Fibroblast of peridontal ligament (primary cell): ENCODE measurements around the gene CCDC194.
"Not testable (repeated sequence)": the region's sequence is repeated elsewhere in the genome, so short reads cannot be mapped to it uniquely, and the experiment has no call there.

Experiments
- DNase-seq: peaks from one replicate; pipeline ENCODE4 v3.0.0-alpha.2; 2010; ENCODE audit errors: extremely low read depth

Gene CCDC194

GRCh38 chr19:17370026-17370587 is 23.9 kb downstream of the CCDC194 start:
- peak; percentile 47 for DNase-seq

- DNase-seq, result no peak
These were observed 28.6 kb downstream of the CCDC194 start for GRCh38 chr19:17365361-17365760.

DNA sequence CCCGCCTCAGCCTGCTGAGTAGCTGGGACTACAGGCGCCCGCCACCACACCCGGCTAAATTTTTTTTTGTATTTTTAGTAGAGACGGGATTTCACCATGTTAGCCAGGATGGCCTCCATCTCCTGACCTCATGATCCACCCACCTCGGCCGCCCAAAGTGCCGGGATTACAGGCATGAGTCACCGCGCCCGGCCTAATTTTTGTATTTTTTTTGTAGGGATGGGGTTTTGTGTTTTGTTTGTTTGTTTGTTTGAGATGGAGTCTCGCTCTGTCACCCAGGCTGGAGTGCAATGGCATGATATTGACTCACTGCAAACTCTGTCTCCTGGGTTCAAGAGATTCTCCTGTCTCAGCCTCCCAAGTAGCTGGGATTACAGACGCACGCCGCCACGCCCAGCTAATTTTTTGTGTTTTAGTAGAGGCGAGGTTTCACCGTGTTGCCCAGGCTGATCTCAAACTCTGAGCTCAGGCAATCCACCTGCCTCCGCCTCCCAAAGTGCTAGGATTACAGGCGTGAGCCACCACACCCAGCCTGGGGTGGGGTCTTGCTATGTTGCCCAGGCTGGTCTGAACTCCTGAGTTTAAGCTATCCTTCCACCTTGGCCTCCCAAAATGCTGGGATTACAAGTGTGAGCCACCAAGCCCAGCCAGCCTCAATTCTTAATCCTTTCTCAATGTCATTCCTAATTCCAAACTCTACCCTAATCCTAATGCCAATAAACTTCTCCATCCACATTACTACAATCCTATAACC is 30.0 kb downstream of the CCDC194 start:
- DNase-seq, result not testable (repeated sequence)

DNA sequence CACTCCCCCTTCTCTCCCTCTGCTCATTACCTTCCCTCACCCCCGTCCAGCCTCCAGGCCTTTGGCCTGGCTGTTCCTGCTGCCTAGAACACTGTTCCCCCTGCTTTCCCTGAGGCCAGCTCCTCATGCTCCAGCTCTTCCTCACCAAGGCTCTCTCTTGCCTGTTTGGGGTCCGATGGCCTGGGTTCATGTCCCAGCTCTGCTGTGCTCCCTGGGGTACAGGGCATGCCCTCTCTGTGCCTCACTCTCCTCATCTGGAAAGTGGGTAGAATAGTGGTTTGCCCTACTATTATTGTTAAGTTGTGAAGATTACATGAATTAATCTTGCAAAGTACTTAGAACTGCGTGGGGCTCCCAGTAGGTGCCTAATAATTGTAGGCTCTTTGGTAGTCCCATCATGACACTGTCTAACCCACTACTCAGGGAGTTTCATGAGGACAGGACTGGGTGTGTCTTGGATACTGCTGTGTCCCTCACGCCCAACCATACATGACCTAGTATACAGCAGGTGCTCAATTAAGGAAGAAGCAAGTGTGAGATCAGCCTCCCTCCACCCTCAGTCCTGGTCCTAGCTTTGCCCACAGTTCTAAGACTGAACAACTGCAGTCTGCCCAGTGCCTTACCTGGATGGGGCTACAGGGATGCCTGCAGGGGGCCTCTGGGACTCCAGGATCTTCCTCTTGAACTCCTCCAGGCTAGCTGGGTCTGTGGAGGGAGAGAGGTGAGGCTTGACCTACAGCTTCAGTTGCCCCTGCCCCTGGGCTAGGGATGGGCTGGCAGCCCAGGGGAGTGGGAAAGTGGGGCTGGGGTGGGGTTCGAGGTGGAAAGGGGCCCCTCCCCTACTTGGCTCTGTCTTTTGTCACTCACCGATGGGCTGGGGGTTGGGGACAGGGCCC is 33.8 kb downstream of the CCDC194 start:
- DNase-seq, result no peak

GRCh38 chr19:17358395-17358794 is 35.6 kb downstream of the CCDC194 start:
- no peak for DNase-seq

DNA sequence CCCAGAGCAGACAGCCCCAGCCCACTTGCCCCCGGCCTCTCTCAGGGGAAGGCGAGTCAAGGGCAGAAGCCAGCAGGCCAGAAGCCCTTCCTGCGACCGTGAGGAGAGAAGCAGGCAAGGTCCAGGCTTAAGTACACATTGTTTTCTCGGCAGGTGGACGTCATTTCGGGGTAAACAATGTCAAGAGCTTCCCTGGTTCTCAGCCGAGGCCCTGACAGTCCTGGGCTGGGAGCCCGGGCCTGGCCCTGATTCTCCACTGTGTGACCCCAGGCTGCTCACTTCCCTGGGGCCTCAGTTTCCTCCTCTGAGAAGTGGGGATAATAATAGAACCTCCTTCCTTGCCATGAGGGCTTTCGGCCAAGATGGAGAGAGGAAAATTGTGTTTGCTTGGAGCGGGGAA is 36.3 kb downstream of the CCDC194 start:
- no peak for DNase-seq

DNA sequence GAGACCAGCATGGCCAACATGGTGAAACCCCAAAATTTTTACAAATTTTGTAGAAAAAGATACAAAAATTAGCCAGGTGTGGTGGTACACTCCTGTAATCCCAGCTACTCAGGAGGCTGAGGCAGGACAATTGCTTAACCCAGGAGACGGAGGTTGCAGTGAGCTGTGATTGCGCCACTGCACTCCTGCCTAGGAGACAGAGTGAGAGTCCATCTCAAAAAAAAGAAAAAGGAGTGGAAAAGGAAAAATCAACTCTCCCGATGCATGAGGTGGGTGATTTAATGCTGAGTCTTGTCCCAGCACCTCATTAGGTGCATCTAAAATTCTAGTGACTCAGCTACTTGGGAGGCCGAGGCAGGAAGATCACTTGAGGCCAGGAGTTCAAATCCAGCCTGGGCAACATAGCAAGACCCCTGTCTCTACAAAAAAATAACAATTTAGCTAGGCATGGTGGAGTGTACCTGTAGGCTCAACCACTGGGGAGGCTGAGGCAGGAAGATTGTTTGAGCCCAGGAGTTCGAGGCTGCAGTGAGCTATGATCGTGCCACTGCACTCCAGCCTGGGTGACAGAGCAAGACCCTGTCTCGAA is 36.8 kb downstream of the CCDC194 start:
- no peak for DNase-seq

GRCh38 chr19:17353386-17353785 is 40.6 kb downstream of the CCDC194 start:
- no peak for DNase-seq

GRCh38 chr19:17352608-17353280 is 41.3 kb downstream of the CCDC194 start:
- DNase-seq, result no peak

GRCh38 chr19:17351815-17352435 is 42.1 kb downstream of the CCDC194 start:
- no peak for DNase-seq

- peak; percentile 35 for DNase-seq
These were observed 45.3 kb downstream of the CCDC194 start for GRCh38 chr19:17348700-17349099.

GRCh38 chr19:17347877-17348276 is 46.1 kb downstream of the CCDC194 start:
- DNase-seq, result no peak

DNA sequence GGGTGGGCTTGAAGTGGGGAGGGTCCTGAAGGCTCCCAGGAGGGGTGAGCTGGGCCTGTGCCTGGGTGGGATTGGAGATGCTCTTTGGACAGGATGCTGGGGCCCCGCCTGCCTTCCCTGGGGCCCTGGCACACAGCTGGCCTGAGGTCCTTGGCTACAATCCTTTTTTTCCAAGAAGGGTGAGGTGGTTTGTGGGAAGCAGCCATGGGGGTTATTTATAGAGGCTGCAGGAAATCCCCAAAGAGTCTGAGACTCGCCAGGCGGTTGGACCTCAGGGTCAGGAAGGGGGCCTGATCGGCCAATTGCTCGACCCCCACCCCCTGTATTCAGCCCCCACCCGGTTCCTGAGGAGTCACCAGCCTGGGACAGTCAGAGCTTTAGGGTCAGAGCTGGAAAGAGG is 46.6 kb downstream of the CCDC194 start:
- no peak for DNase-seq

GRCh38 chr19:17346109-17346671 is 47.8 kb downstream of the CCDC194 start:
- peak; percentile 53 for DNase-seq

DNA sequence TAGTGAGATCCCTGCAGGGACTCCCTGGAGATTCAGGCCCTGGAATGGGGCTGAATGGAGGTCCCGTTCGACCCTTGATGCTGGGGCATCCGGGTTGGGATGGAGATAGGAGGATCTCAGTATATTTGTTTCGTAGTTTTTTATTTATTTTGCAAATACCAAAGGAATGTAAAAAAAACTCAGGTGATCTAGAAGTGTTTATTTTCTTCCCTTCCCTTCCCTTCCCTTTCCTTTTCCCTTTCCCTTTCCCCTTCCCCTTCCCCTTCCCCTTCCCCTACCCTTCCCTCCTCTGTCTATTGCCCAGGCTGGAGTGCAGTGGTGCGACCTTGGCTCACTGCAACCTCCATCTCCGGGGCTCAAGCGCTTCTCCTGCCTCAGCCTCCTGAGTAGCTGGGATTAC is 52.2 kb downstream of the CCDC194 start:
- no peak for DNase-seq

DNA sequence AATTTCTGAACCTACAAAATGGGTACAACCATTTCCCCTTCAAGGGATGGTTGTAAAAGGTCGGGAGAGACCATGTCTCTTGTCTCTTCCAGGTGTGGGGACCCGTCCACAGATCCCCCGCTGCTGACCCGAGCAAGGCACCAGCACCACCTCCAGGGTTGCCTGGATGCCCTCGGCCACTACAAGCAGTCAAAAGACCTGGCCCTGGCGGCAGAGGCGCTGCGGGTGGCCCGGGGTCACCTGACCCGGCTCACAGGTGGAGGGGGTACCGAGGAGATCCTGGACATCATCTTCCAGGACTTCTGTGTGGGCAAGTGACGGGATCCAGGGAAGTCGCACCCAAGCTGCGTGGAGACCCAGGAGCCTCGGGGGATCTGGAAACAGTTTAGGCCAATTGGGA is 52.6 kb downstream of the CCDC194 start:
- no peak for DNase-seq

GRCh38 chr19:17340871-17341357 is 53.1 kb downstream of the CCDC194 start:
- DNase-seq, result no peak
